GM21717 (cell line): ENCODE results near the gene ITPR1.

ENCODE experiments used
- ATAC-seq: cut with Tn5 transposase; IDR thresholded peaks from one replicate; pipeline ENCODE4 v1.9.1; 2021; ENCODE audit warnings: mild to moderate bottlenecking, moderate library complexity; ENCODE audit not compliant: unreplicated experiment

ITPR1 gene

GRCh38 chr3:4564928-4565586 is 71.9 kb downstream of the ITPR1 start:
- no peak for ATAC-seq

DNA sequence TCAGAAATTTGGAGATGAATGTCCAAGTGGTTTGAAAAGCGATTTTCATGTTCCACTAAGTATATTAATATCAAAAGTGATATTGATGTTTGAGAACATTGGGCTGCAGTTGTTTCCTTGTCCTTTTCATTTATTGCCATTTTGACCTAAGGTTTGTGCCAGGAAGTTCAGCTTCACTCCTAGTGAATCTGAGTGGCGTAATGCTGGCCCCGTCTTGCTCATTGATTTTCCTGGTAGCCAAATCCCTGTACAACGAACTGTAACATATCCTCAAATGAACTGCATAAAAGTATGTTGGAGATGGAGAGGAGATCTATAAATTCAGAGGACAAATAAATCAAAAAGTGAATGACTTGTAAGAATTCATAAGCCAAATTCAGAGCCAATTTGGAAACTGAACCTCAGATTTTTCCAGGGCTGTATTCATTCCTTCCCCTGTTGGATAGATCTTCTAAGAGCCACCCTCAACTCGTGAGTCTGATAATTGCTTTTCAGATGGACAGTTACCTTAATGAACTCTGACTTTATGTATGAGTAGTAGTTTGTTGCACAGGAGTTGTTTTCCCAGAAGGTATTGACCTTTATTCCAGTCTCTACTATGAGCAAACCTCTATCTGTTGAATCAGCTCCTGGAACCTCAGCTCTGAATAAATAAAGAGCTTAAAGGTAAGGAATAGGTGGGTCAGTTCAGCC is 72.8 kb downstream of the ITPR1 start:
- ATAC-seq: no peak

DNA sequence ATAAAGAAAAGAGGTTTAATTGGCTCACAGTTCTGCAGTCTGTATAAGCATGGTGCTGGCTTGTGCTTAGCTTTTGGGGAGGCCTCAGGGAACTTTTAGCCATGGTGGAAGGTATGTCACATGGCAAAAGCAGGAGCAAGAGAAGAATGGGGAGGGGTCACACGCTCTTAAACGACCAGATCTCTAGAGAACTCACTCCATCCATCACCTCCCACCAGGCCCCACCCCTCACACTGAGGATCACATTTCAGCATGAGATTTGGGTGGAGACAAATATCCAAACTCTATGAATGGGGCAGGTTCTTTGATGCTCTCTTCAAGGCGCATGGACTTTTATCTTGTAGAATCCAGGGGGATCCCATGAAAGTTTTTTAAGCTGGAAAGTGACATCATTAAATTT is 75.7 kb downstream of the ITPR1 start:
- no peak for ATAC-seq

GRCh38 chr3:4570840-4571621 is 77.9 kb downstream of the ITPR1 start:
- no peak for ATAC-seq

GRCh38 chr3:4571690-4572334 is 78.7 kb downstream of the ITPR1 start:
- ATAC-seq: peak; percentile 61

GRCh38 chr3:4573153-4573552 is 80.0 kb downstream of the ITPR1 start:
- ATAC-seq: no peak

DNA sequence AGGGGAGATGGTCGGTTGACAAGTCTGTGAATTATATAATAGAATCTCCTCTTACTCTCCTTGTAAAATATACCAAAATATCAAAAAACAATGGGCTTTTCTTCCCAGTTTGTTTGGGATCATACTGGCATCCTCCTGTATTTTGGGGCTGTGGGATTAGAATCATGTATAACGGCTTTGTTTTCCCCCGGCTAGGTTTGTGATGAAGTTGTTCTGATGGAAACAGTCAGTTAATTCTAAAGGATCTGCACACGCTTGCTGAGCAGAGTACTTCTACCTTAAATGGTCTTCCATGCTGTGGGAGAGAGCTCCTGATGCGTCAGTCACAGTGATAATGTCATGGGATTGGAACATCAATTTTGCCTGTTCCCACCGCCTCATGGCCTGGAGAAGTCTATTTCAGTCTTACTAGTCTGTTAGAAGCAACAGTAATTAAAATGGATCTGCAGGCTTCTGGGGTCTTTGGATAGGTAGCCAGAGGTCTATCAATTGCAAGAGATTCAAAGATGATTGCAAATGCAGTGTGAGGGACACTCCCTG is 81.3 kb downstream of the ITPR1 start:
- no peak for ATAC-seq

- no peak for ATAC-seq
These were observed 82.2 kb downstream of the ITPR1 start for GRCh38 chr3:4575381-4575780.

GRCh38 chr3:4577721-4578120 is 84.6 kb downstream of the ITPR1 start:
- no peak for ATAC-seq

- ATAC-seq: no peak
These were observed 87.4 kb downstream of the ITPR1 start for GRCh38 chr3:4580346-4581123.

DNA sequence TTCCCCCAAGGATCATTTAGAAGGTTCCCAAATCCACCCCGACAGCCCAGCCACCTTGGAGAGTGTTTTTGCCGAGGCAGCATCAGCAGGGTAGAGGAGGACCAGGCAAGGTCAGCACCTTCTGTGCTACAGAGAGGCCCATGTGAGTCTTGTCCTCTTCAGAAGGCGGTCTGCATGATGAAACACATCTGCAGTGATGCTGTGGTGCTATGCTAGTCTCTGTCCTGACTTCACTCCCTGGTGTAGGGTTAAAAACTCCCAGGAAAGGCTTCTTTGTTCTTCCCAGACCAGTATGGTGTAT is 87.9 kb downstream of the ITPR1 start:
- no peak for ATAC-seq

GRCh38 chr3:4581498-4581897 is 88.3 kb downstream of the ITPR1 start:
- no peak for ATAC-seq

GRCh38 chr3:4581920-4582611 is 88.9 kb downstream of the ITPR1 start:
- no peak for ATAC-seq

- ATAC-seq: no peak
These were observed 89.5 kb downstream of the ITPR1 start for GRCh38 chr3:4582624-4583023.

GRCh38 chr3:4583416-4583815 is 90.3 kb downstream of the ITPR1 start:
- no peak for ATAC-seq

DNA sequence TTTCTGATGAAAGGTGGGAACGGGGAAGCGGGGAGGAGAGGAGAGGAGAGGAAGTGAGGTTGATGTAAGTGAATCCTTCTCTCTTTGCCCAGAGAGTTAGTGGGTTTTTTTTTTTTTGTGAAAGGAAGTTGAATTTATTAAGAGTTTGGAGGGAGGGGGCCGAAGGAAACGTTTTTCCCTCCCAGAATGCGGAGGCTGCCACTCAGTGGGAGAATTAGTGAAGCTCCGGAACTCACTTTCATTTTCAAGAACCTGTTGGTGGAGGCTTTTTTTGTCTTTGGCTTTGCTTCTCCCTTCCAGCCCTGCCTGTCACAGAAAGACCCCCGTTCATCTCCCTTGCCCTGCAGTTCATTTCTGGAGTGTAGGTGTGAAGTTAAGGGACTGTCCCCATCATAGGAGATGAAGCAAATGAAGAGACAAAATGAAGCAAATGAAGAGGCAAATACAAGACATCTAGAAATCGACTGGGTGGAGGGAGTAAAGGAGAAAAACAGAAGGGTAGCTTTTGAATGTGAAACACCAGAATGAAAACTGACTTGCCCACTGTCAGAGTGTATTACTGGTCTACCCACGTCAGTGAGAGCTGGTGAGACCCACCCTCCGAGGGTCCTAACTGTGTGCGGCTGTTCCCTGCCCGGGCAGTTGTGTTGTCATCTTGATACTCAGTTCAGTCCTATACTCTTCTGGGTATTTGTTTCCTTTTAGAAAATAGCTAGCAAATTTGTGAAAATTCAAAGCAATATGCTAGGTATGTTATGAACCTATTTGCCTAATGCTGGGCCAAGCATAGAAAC is 91.5 kb downstream of the ITPR1 start:
- peak; percentile 52 for ATAC-seq

- no peak for ATAC-seq
These were observed 93.2 kb downstream of the ITPR1 start for GRCh38 chr3:4586381-4586780.

DNA sequence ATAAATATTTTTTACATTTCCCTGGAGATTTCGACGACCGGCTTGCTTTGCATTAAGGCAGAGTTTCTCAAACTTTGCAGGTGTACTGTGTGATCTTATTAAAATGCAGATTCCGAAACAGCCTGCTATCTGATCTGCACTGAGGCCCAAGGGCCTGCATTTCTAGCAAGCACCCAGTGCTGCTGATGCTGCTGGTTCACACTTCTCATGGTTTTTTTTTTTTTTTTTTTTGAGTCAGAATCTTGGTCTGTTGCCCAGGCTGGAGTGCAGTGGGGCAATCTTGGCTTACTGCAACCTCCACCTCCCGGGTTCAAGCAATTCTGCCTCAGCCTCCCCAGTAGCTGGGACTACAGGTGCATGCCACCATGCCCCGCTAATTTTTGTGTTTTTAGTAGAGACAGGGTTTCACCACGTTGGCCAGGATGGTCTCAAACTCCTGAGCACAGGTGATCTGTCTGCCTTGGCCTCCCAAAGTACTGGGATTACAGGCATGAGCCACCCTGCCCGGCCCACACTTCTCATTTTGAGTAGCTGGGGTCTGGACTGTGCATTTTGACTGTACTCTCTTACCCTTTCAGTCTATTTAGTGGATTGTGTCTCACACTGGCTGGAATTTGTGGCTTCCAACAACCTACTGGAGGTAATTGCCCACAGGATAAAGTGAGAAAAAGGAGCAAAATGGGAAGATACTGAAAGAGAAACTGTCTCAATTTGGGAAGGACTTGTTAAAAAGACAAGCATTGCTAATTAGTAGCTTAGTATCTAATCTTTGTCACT is 94.1 kb downstream of the ITPR1 start:
- no peak for ATAC-seq

- no peak for ATAC-seq
These were observed 94.6 kb downstream of the ITPR1 start for GRCh38 chr3:4587838-4588105.
